ENCODE measurements around the gene RPS6KC1.

GRCh38 chr1:213176341-213176740 lies 125.3 kb downstream of the RPS6KC1 start:
- no peak for TF ChIP-seq CTCF (IDR thresholded peaks at IDR 0.05)
- no peak for TF ChIP-seq POLR2AphosphoS5 (IDR thresholded peaks at IDR 0.05)
- no peak for TF ChIP-seq EP300 (IDR thresholded peaks at IDR 0.05)
- TF ChIP-seq POLR2A (IDR thresholded peaks at IDR 0.05): no peak

Measured in upper lobe of left lung (tissue), 4 donors.